NCI-H526 (cell line): ENCODE data around the gene IGF1R.
"Not testable (repeated sequence)": the region's sequence is repeated elsewhere in the genome, so short reads cannot be mapped to it uniquely, and the experiment has no call there.

Experiments
- DNase-seq, 2 experiments: peaks; one replicate each; lab custom pipeline; 2025; lab: John Stamatoyannopoulos, UW

IGF1R gene

GRCh38 chr15:98960555-98961050 lies 312.3 kb downstream of the IGF1R start:
- no peak for DNase-seq

- no peak for DNase-seq
These were observed 315.1 kb downstream of the IGF1R start for GRCh38 chr15:98963444-98963843.

- DNase-seq, result peak; percentile 83 to 88
These were observed 316.3 kb downstream of the IGF1R start for GRCh38 chr15:98964466-98965133.

- DNase-seq, result not testable (repeated sequence)
These were observed 316.8 kb downstream of the IGF1R start for GRCh38 chr15:98965134-98965491.

GRCh38 chr15:98965597-98965996 lies 317.3 kb downstream of the IGF1R start:
- no peak for DNase-seq

GRCh38 chr15:98966091-98966787 lies 317.9 kb downstream of the IGF1R start:
- no peak for DNase-seq

- DNase-seq, result no peak
These were observed 318.8 kb downstream of the IGF1R start for GRCh38 chr15:98967096-98967495.

- DNase-seq, result no peak
These were observed 319.6 kb downstream of the IGF1R start for GRCh38 chr15:98967916-98968315.

- no peak for DNase-seq
These were observed 320.2 kb downstream of the IGF1R start for GRCh38 chr15:98968576-98968975.

GRCh38 chr15:98969126-98969735 lies 320.9 kb downstream of the IGF1R start:
- no peak for DNase-seq

GRCh38 chr15:98970799-98971198 lies 322.5 kb downstream of the IGF1R start:
- no peak for DNase-seq

GRCh38 chr15:98976500-98976899 lies 328.2 kb downstream of the IGF1R start:
- DNase-seq, result no peak

GRCh38 chr15:98977441-98977840 lies 329.1 kb downstream of the IGF1R start:
- no peak for DNase-seq

GRCh38 chr15:98978153-98978552 lies 329.8 kb downstream of the IGF1R start:
- no peak for DNase-seq

- DNase-seq, result no peak
These were observed 332.5 kb downstream of the IGF1R start for GRCh38 chr15:98980899-98981228.

GRCh38 chr15:98981851-98982722 lies 333.7 kb downstream of the IGF1R start:
- DNase-seq, result no peak

GRCh38 chr15:98983334-98983733 lies 335.0 kb downstream of the IGF1R start:
- DNase-seq, result no peak

- DNase-seq, result no peak
These were observed 337.9 kb downstream of the IGF1R start for GRCh38 chr15:98986281-98986680.

- no peak for DNase-seq
These were observed 346.6 kb downstream of the IGF1R start for GRCh38 chr15:98994892-98995291.

- DNase-seq, result no peak
These were observed 347.8 kb downstream of the IGF1R start for GRCh38 chr15:98996169-98996568.

GRCh38 chr15:98996624-98997023 lies 348.3 kb downstream of the IGF1R start:
- no peak for DNase-seq

- DNase-seq, result no peak
These were observed 349.0 kb downstream of the IGF1R start for GRCh38 chr15:98997312-98997711.
